K562 (cell line): ENCODE data around the gene CCDC92. TPM values are rescaled to one million over a fixed set of nuclear protein-coding genes. Genes with fewer than 3 reads are reported as not detected.

Experiments
- BRCA1 ChIP-seq, 2 experiments: fragments of 450-650 bp in 1 of 2; sonication (generic) in 1 of 2; formaldehyde crosslinking in 1 of 2; IDR thresholded peaks; 2 replicates each; pipeline versions ENCODE4 v1.5.0 to v1.6.1; 2017 to 2020; ENCODE audit warnings: mild to moderate bottlenecking in 1 of 2, missing genetic modification reagents in 1 of 2
- CEBPZ ChIP-seq: fragments of 150-350 bp; IDR thresholded peaks from 2 replicates; pipeline ENCODE4 v1.6.1; 2014; ENCODE audit warnings: low read depth, mild to moderate bottlenecking, low read length, borderline replicate concordance
- CUX1 ChIP-seq: fragments of 200-800 bp; sonication (Bioruptor generic); IDR thresholded peaks from 2 replicates; pipeline ENCODE4 v1.6.1; 2016; ENCODE audit warnings: missing genetic modification characterization, missing compliant biosample characterization
- HDAC3 ChIP-seq: fragments of 450-650 bp; IDR thresholded peaks from 2 replicates; pipeline ENCODE4 v1.6.1; 2018; ENCODE audit warnings: borderline replicate concordance, mild to moderate bottlenecking, moderate library complexity; ENCODE audit not compliant: partially characterized antibody
- PBX2 ChIP-seq, 2 experiments: IDR thresholded peaks in 1 of 2; conservative IDR thresholded peaks in 1 of 2; 2 replicates each; pipeline ENCODE4 v1.6.1; 2016; ENCODE audit warnings: low read depth in 2 of 2, mild to moderate bottlenecking in 1 of 2, missing compliant biosample characterization in 1 of 2, missing genetic modification characterization in 1 of 2, moderate library complexity in 1 of 2
- SIRT6 ChIP-seq: IDR thresholded peaks from one replicate; pipeline ENCODE4 v1.6.1; 2012; ENCODE audit warnings: low read depth, mild to moderate bottlenecking, control low read depth, inconsistent platforms, low read length, moderate library complexity
- SP2 ChIP-seq: IDR thresholded peaks from 2 replicates; pipeline ENCODE4 v1.6.1; 2011; ENCODE audit warnings: mild to moderate bottlenecking, low read depth, low read length, moderate library complexity; ENCODE audit not compliant: poor library complexity, severe bottlenecking; ENCODE audit errors: extremely low read depth
- TRIM24 ChIP-seq, 2 experiments: fragments of 450-650 bp; IDR thresholded peaks; 2 replicates each; pipeline ENCODE4 v1.6.1; 2016
- polyA plus RNA-seq, 8 experiments: library from polyadenylated mRNA; depleted of rRNA in 4 of 8; stranded (reverse) in 5 of 8; unstranded in 3 of 8; fragments of >200 nt; fragmentation: Nextera tagmentation in 2 of 8; fragmentation: Illumina TruSeq in 1 of 8; extraction: Ambion mirVana in 2 of 8; extraction: Trizol in 1 of 8; gene quantifications; 2 replicates each; pipeline versions ENCODE4 v1.2.1 to v1.2.3, GENCODE V29; 2011 to 2014; ENCODE audit warnings: inconsistent platforms in 1 of 8, missing spikeins in 1 of 8
- total RNA-seq, 7 experiments: library from RNA; depleted of rRNA in 6 of 7; stranded (reverse); fragments of >200 nt in 6 of 7; fragmentation: Illumina TruSeq in 2 of 7; extraction: Trizol in 2 of 7; gene quantifications; 2 replicates each; pipeline versions ENCODE4 v1.2.1 to v1.2.3, GENCODE V29; 2011 to 2021; ENCODE audit warnings: low replicate concordance in 1 of 7

Gene CCDC92
- total and polyA plus RNA-seq, 9 of the 15 experiments (the other 6 are each of a cell fraction or from before 2014, with no cell fraction given): 0.27 to 5.9 (median 2.1) TPM

GRCh38 chr12:123967121-123967586 is 5.5 kb downstream of the CCDC92 start (continued):
- TF ChIP-seq PBX2 (CRISPR knock-in tag; IDR thresholded peaks at IDR 0.05; ENCODE audit: low read depth) (no peak), PBX2 (tag; conservative IDR thresholded peaks at IDR 0.05; ENCODE audit: low read depth) (no peak), TRIM24 (IDR thresholded peaks at IDR 0.05) (0 out of 4 replicates have a peak, but pooled peaks of 1 of the 2 experiments have one; percentile 20), CEBPZ (no peak), SIRT6 (no peak), SP2 (no peak), BRCA1 (IDR thresholded peaks at IDR 0.05) (no peak), BRCA1 (CRISPR knock-in tag; IDR thresholded peaks at IDR 0.05) (no peak), CUX1 (CRISPR knock-in tag) (no peak), HDAC3 (peak; percentile 56)
